ENCODE data around the gene PITPNM3. TPM values are rescaled to one million over a fixed set of nuclear protein-coding genes. Genes with fewer than 3 reads are reported as not detected.

The PITPNM3 gene
- total RNA-seq, 1 experiment from 2014 or later: 4.2 TPM

DNA sequence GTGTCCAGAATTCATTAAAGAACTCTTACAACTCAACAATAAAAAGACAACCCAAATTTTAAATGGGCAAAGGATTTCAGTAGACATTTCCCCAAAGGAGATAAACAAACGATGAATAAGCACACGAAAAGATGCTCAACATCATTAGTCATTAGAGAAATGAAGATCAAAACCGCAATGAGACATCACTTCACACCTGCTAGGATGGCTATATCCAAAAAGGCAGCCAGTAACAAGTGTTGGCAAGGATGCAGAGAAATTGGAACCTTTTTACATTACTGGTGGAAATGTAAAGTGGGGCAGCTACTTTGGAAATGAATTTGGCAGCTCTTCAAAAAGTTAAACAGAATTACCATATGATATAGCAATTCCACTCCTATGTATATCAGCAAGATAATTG is 42.0 kb downstream of the PITPNM3 start (continued):
- no peak for TF ChIP-seq POLR2AphosphoS5 (IDR thresholded peaks at IDR 0.05; ENCODE audit: low read depth, low read length)

DNA sequence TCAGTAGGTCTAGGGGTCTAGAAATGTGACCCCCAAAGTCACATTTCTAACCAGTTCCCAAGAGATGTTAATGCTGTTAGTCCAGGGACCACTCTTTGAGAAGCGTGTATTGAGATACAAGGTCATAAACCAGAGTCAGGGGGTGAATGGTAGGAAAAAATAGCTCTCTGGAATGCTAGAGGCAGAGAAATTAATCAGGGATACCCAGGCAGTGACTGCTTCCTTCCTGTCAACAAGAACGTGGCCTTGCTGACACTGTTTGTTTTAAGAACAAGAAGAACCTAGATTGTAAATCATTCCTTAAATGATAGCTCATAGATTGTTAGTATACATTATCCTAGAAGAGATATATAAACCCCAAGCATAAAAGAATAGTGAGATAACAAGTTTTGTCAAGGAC is 43.8 kb downstream of the PITPNM3 start:
- no TSS peak for BruUV-seq (replicated peaks)
- no peaks in the 10 kb centered on the region for H4K20me1 ChIP-seq (ENCODE audit: insufficient read depth)
- TF ChIP-seq CBX3 (IDR thresholded peaks at IDR 0.05; ENCODE audit: low read depth) (no peak), JUND (IDR thresholded peaks at IDR 0.05) (no peak), RAD21 (IDR thresholded peaks at IDR 0.05; ENCODE audit: low read depth) (no peak), YY1 (IDR thresholded peaks at IDR 0.05; ENCODE audit: extremely low read depth, insufficient replicate concordance, low read depth, low read length) (no peak), SP1 (IDR thresholded peaks at IDR 0.05; ENCODE audit: low read depth) (no peak), ELF1 (IDR thresholded peaks at IDR 0.05; ENCODE audit: borderline replicate concordance, low read depth) (no peak), POLR2A (IDR thresholded peaks at IDR 0.05; ENCODE audit: borderline replicate concordance, extremely low read depth, insufficient read depth, insufficient read length) (no peak), POLR2AphosphoS5 (IDR thresholded peaks at IDR 0.05; ENCODE audit: low read depth, low read length) (no peak), TCF7L2 (IDR thresholded peaks at IDR 0.05; ENCODE audit: borderline replicate concordance, extremely low read depth, insufficient read depth, insufficient read length) (no peak), ZFX (IDR thresholded peaks at IDR 0.05) (no peak), EGR1 (IDR thresholded peaks at IDR 0.05; ENCODE audit: low read depth) (no peak), CEBPB (IDR thresholded peaks at IDR 0.05; ENCODE audit: low read depth) (no peak)
- TF ChIP-seq, protein P1, sequence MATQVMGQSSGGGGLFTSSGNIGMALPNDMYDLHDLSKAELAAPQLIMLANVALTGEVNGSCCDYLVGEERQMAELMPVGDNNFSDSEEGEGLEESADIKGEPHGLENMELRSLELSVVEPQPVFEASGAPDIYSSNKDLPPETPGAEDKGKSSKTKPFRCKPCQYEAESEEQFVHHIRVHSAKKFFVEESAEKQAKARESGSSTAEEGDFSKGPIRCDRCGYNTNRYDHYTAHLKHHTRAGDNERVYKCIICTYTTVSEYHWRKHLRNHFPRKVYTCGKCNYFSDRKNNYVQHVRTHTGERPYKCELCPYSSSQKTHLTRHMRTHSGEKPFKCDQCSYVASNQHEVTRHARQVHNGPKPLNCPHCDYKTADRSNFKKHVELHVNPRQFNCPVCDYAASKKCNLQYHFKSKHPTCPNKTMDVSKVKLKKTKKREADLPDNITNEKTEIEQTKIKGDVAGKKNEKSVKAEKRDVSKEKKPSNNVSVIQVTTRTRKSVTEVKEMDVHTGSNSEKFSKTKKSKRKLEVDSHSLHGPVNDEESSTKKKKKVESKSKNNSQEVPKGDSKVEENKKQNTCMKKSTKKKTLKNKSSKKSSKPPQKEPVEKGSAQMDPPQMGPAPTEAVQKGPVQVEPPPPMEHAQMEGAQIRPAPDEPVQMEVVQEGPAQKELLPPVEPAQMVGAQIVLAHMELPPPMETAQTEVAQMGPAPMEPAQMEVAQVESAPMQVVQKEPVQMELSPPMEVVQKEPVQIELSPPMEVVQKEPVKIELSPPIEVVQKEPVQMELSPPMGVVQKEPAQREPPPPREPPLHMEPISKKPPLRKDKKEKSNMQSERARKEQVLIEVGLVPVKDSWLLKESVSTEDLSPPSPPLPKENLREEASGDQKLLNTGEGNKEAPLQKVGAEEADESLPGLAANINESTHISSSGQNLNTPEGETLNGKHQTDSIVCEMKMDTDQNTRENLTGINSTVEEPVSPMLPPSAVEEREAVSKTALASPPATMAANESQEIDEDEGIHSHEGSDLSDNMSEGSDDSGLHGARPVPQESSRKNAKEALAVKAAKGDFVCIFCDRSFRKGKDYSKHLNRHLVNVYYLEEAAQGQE (IDR thresholded peaks at IDR 0.05; ENCODE audit: low read depth): no peak
- TF ChIP-seq, protein P2, sequence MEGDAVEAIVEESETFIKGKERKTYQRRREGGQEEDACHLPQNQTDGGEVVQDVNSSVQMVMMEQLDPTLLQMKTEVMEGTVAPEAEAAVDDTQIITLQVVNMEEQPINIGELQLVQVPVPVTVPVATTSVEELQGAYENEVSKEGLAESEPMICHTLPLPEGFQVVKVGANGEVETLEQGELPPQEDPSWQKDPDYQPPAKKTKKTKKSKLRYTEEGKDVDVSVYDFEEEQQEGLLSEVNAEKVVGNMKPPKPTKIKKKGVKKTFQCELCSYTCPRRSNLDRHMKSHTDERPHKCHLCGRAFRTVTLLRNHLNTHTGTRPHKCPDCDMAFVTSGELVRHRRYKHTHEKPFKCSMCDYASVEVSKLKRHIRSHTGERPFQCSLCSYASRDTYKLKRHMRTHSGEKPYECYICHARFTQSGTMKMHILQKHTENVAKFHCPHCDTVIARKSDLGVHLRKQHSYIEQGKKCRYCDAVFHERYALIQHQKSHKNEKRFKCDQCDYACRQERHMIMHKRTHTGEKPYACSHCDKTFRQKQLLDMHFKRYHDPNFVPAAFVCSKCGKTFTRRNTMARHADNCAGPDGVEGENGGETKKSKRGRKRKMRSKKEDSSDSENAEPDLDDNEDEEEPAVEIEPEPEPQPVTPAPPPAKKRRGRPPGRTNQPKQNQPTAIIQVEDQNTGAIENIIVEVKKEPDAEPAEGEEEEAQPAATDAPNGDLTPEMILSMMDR (IDR thresholded peaks at IDR 0.05 in 2 of 3, conservative IDR thresholded peaks at IDR 0.05 in 1 of 3; ENCODE audit: borderline replicate concordance in 1 of 3, insufficient read depth in 1 of 3, low read depth in 2 of 3, low read length in 2 of 3): no peak
- TF ChIP-seq, protein P3, sequence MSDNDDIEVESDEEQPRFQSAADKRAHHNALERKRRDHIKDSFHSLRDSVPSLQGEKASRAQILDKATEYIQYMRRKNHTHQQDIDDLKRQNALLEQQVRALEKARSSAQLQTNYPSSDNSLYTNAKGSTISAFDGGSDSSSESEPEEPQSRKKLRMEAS (IDR thresholded peaks at IDR 0.05): no peak
- TF ChIP-seq, protein P4, sequence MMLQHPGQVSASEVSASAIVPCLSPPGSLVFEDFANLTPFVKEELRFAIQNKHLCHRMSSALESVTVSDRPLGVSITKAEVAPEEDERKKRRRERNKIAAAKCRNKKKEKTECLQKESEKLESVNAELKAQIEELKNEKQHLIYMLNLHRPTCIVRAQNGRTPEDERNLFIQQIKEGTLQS (IDR thresholded peaks at IDR 0.05): no peak
- intact Hi-C loops (cut with micrococcal nuclease): no loop called here
- H3K4me1 ChIP-seq (ENCODE audit: control insufficient read depth in 1 of 2, insufficient read depth in 2 of 2, low read length in 2 of 2): peaks cover 2 to 33% of the 10 kb centered on the region in 2 experiments; a peak in 3 of 4 replicates
- no peaks in the 10 kb centered on the region for H3K27me3 ChIP-seq (ENCODE audit: insufficient read depth, low read length)
- POLR2A ChIA-PET: no interaction called here
- ATAC-seq (no peak), DNase-seq (ENCODE audit: low read depth, low spot score) (no peak)
- H3K9me2 ChIP-seq (ENCODE audit: insufficient read depth): no peaks in the 10 kb centered on the region
- CTCF ChIA-PET: no interaction called here
- RAD21 ChIA-PET (ENCODE audit: low non-redundant PET in 1 of 2, low total read pairs in 2 of 2, uncharacterized antibody in 2 of 2, unreplicated experiment in 2 of 2): no interaction called here
- H3K27ac ChIP-seq (ENCODE audit: low read depth, low read length): no peak overlapping the region
- no peak overlapping the region for H2AFZ ChIP-seq (ENCODE audit: low read depth, low read length, poor library complexity, severe bottlenecking)
- H3K9ac ChIP-seq (ENCODE audit: low read length): no peak overlapping the region
- no peaks in the 10 kb centered on the region for H3K36me3 ChIP-seq (ENCODE audit: control insufficient read depth in 1 of 2, insufficient read depth in 2 of 2, low read length in 2 of 2)
- H3K4me2 ChIP-seq (ENCODE audit: low read length): no peak overlapping the region
- no peak overlapping the region for H3K4me3 ChIP-seq (replicated peaks in 1 of 2; ENCODE audit: low read depth in 1 of 2, low read length in 2 of 2)
- no peaks in the 10 kb centered on the region for H3K79me2 ChIP-seq (ENCODE audit: insufficient read depth, low read length)
- H3K9me3 ChIP-seq (ENCODE audit: control insufficient read depth in 1 of 2, insufficient read depth in 1 of 2, low read depth in 1 of 2, low read length in 2 of 2): no peaks in the 10 kb centered on the region

Measured in HCT116 (cell line).